Colonic mucosa (tissue), 4 donors: ENCODE data around the gene ILF2. TPM values are rescaled to one million over a fixed set of nuclear protein-coding genes. Genes with fewer than 3 reads are reported as not detected.
"Not testable (repeated sequence)": the region's sequence is repeated elsewhere in the genome, so short reads cannot be mapped to it uniquely, and the experiment has no call there.

Source experiments
- DNase-seq: peaks from one replicate; pipeline ENCODE4 v3.0.0-alpha.2; 2020
- H3K27ac ChIP-seq: fragments of 200-600 bp; one replicate; pipeline ENCODE4 v1.8.0; 2021
- H3K27me3 ChIP-seq: fragments of 200-600 bp; one replicate; pipeline ENCODE4 v1.8.0; 2021
- H3K36me3 ChIP-seq: fragments of 200-600 bp; one replicate; pipeline ENCODE4 v1.8.0; 2021
- H3K4me1 ChIP-seq: fragments of 200-600 bp; one replicate; pipeline ENCODE4 v1.8.0; 2021; ENCODE audit warnings: mild to moderate bottlenecking
- H3K4me3 ChIP-seq: fragments of 200-600 bp; one replicate; pipeline ENCODE4 v1.8.0; 2021
- H3K9ac ChIP-seq, 2 donors: one replicate each; pipeline ENCODE4 v1.7.0; 2013; ENCODE audit warnings: control low read depth in 2 of 2, low read depth in 2 of 2, low read length in 2 of 2
- H3K9me3 ChIP-seq: fragments of 200-600 bp; one replicate; pipeline ENCODE4 v1.8.0; 2021
- CTCF ChIP-seq: fragments of 200-600 bp; IDR thresholded peaks from one replicate; pipeline ENCODE4 v1.8.0; 2022; ENCODE audit warnings: antibody characterized with exemption, mild to moderate bottlenecking
- intact Hi-C: fragments of 100-400 bp; cut with DNase I; formaldehyde crosslinking; loops from one replicate; pipeline ENCODE4 v1.14.1; 2022
- total RNA-seq, 2 donors: library from RNA; stranded (reverse); fragmentation: NEBNext Ultra II Directional in 1 of 2; extraction: Animal tissue kit (Norgen Biotek cat#: 25700) in 1 of 2; gene quantifications; one replicate each; pipeline ENCODE4 v1.2.1, GENCODE V29; 2021
- donor health status: healthy.
- donor health status: DM: no; HTN: no; CAD: no.
- donor health status: DM: no; HTN: no; CAD: no.

The ILF2 gene
- total RNA-seq = 100 to 1,000 TPM; 105 to 171 TPM

GRCh38 chr1:153670859-153671627 lies at the start of gene ILF2:
TSS of gene ILF2 (minus strand) at chr1:153670993. CDS start at chr1:153670922, 71 bp downstream.
- H3K9ac ChIP-seq = peak within 1 kb of the TSS; percentile 90 to 95
- peaks cover 13% of the 10 kb centered on the region for H3K36me3 ChIP-seq
- peaks cover 9% of the 10 kb centered on the region for H3K4me1 ChIP-seq
- intact Hi-C loops = loop anchor here (10.0 kb wide), 1 partner anchor 314 kb away; the partner anchor contains the start of gene RAB13
- peak; percentile 98 for DNase-seq
- peak within 1 kb of the TSS; percentile 81 for H3K27ac ChIP-seq
- no peak for TF ChIP-seq CTCF
- H3K9me3 ChIP-seq = no peaks in the 10 kb centered on the region
- H3K27me3 ChIP-seq = no peaks in the 10 kb centered on the region
- H3K4me3 ChIP-seq = peak within 1 kb of the TSS; percentile 93

GRCh38 chr1:153717330-153717729 lies 46.5 kb upstream of the ILF2 start:
- Histone ChIP-seq H3K4me1 (no peaks in the 10 kb centered on the region), H3K27ac (no peak overlapping the region), H3K4me3 (no peak overlapping the region), H3K9me3 (no peaks in the 10 kb centered on the region), H3K36me3 (no peaks in the 10 kb centered on the region), H3K27me3 (no peaks in the 10 kb centered on the region), H3K9ac (no peak overlapping the region)
- intact Hi-C loops = no loop called here
- no peak for TF ChIP-seq CTCF
- DNase-seq = no peak

- H3K9ac ChIP-seq, H3K27me3 ChIP-seq, H3K27ac ChIP-seq, H3K9me3 ChIP-seq, H3K4me3 ChIP-seq, DNase-seq, intact Hi-C loops, H3K4me1 ChIP-seq, H3K36me3 ChIP-seq: not testable (repeated sequence)
These were observed 45.4 kb upstream of the ILF2 start for GRCh38 chr1:153716211-153716610.

- H3K27me3 ChIP-seq = no peaks in the 10 kb centered on the region
- DNase-seq = no peak
- H3K36me3 ChIP-seq = no peaks in the 10 kb centered on the region
- no peaks in the 10 kb centered on the region for H3K4me1 ChIP-seq
- no peaks in the 10 kb centered on the region for H3K9me3 ChIP-seq
- no peak overlapping the region for H3K27ac ChIP-seq
- no peak for TF ChIP-seq CTCF
- H3K4me3 ChIP-seq = no peak overlapping the region
- intact Hi-C loops = no loop called here
- no peak overlapping the region for H3K9ac ChIP-seq
These were observed 40.2 kb upstream of the ILF2 start for GRCh38 chr1:153711026-153711425.

GRCh38 chr1:153705484-153705883 lies 34.7 kb upstream of the ILF2 start:
- Histone ChIP-seq H3K4me1 (no peaks in the 10 kb centered on the region), H3K27ac (no peak overlapping the region), H3K36me3 (no peaks in the 10 kb centered on the region), H3K9ac (no peak overlapping the region), H3K9me3 (no peaks in the 10 kb centered on the region), H3K4me3 (no peak overlapping the region), H3K27me3 (no peaks in the 10 kb centered on the region)
- DNase-seq = no peak
- TF ChIP-seq CTCF = no peak
- intact Hi-C loops = no loop called here

- H3K4me1 ChIP-seq = no peaks in the 10 kb centered on the region
- DNase-seq = no peak
- no peak for TF ChIP-seq CTCF
- no peak overlapping the region for H3K4me3 ChIP-seq
- intact Hi-C loops = no loop called here
- H3K27me3 ChIP-seq = no peaks in the 10 kb centered on the region
- no peaks in the 10 kb centered on the region for H3K36me3 ChIP-seq
- no peak overlapping the region for H3K27ac ChIP-seq
- H3K9me3 ChIP-seq = no peaks in the 10 kb centered on the region
- H3K9ac ChIP-seq = no peak overlapping the region
These were observed 29.0 kb upstream of the ILF2 start for GRCh38 chr1:153699768-153700167.
